Thyroid gland (tissue), 4 donors: ENCODE data around the gene NFATC2.

Experiments
- CTCF ChIP-seq, 6 experiments: fragments of 200-600 bp in 3 of 6; fragments of 450-650 bp in 3 of 6; sonication (generic) in 3 of 6; IDR thresholded peaks; one replicate each; pipeline ENCODE4 v1.5.1; 2016 to 2019; ENCODE audit warnings: antibody characterized with exemption in 6 of 6, mild to moderate bottlenecking in 2 of 6, inconsistent platforms in 1 of 6, moderate library complexity in 1 of 6
- POLR2A ChIP-seq, 2 donors: fragments of 450-650 bp; IDR thresholded peaks; one replicate each; pipeline ENCODE4 v1.6.1; 2017; ENCODE audit warnings: antibody characterized with exemption in 2 of 2, mild to moderate bottlenecking in 2 of 2, moderate library complexity in 1 of 2

GRCh38 chr20:51387125-51387875 lies 155.2 kb downstream of the NFATC2 start:
- TF ChIP-seq CTCF (IDR thresholded peaks at IDR 0.05) (no peak), POLR2A (IDR thresholded peaks at IDR 0.05) (no peak)
